K562 (cell line): ENCODE data around the gene MTARC2. TPM values are rescaled to one million over a fixed set of nuclear protein-coding genes. Genes with fewer than 3 reads are reported as not detected.

Experiments
- ATAC-seq: fragments of 200-7000 bp; cut with Tn5 transposase; 3 replicates; pipeline ENCODE4 v1.9.1; 2020; ENCODE audit warnings: moderate library complexity
- BruUV-seq: library from RNA; stranded (reverse); fragments of 400-500 nt; replicated peaks from 2 replicates; lab custom pipeline; 2021; lab: Mats Ljungman, UMichigan
- CTCF ChIA-PET: fragments of 300-600 bp; formaldehyde crosslinking; extraction: SDS; loops from one replicate; lab custom pipeline; 2021; ENCODE audit warnings: low intra/inter-chr PET ratio; lab: Yijun Ruan, JAX
- POLR2A ChIA-PET: fragments of 300-600, 350-650 bp; sonication (Branson Sonifier 250); formaldehyde crosslinking; extraction: SDS; loops from one replicate; lab custom pipeline; 2021; ENCODE audit warnings: antibody characterized with exemption, inconsistent platforms; lab: Yijun Ruan, JAX
- DNase-seq, 4 experiments: peaks; one replicate each; pipeline versions ENCODE4 v3.0.0 to v3.0.0-alpha.2; 2011 to 2018; ENCODE audit warnings: low spot score in 3 of 4, mixed read lengths in 3 of 4; ENCODE audit errors: extremely low read depth in 1 of 4
- FAIRE-seq: peaks from 2 replicates; lab custom pipeline; 2011; peaks lifted over from hg19 to GRCh38; lab: Jason Lieb, UNC
- H2AFZ ChIP-seq: 2 replicates; pipeline ENCODE4 v1.6.0; 2011; ENCODE audit warnings: low read depth, low read length, control low read depth, inconsistent platforms
- H3K27ac ChIP-seq: fragments of 200-600 bp; 3 replicates; pipeline ENCODE4 v1.8.0; 2011; ENCODE audit warnings: low read depth, mild to moderate bottlenecking, control low read depth, inconsistent platforms, low read length, moderate library complexity, mixed read lengths; ENCODE audit errors: extremely low read depth
- H3K27me3 ChIP-seq, 2 experiments: fragments of 300-600 bp in 1 of 2; 2 replicates in 1 of 2; 3 replicates in 1 of 2; pipeline versions ENCODE4 v1.6.0 to v1.8.0; 2011; ENCODE audit warnings: inconsistent platforms in 2 of 2, low read length in 2 of 2, mild to moderate bottlenecking in 1 of 2, mixed read lengths in 1 of 2, moderate library complexity in 1 of 2; ENCODE audit not compliant: control insufficient read depth in 2 of 2, insufficient read depth in 2 of 2
- H3K36me3 ChIP-seq: fragments of 300-600 bp; 3 replicates; pipeline ENCODE4 v1.8.0; 2011; ENCODE audit warnings: mild to moderate bottlenecking, low read length, inconsistent platforms; ENCODE audit not compliant: control insufficient read depth, insufficient read depth
- H3K4me1 ChIP-seq, 2 experiments: fragments of 200-600 bp in 1 of 2; replicated peaks in 1 of 2; 2 replicates in 1 of 2; 3 replicates in 1 of 2; pipeline versions ENCODE4 v1.5.1 to v1.8.0; 2011; ENCODE audit warnings: inconsistent platforms in 2 of 2, low read length in 2 of 2, mild to moderate bottlenecking in 1 of 2, mixed read lengths in 1 of 2, moderate library complexity in 1 of 2; ENCODE audit not compliant: control insufficient read depth in 2 of 2, insufficient read depth in 2 of 2
- H3K4me2 ChIP-seq: 2 replicates; pipeline ENCODE4 v1.6.1; 2011; ENCODE audit warnings: low read length, control low read depth, inconsistent platforms, mixed read lengths; ENCODE audit not compliant: insufficient read depth
- H3K4me3 ChIP-seq: fragments of 200-600 bp; sonication (generic), shearing (Covaris generic); 2 replicates; pipeline ENCODE4 v1.5.1; 2016; ENCODE audit warnings: control low read depth, inconsistent platforms
- H3K79me2 ChIP-seq: fragments of 200-600 bp; 3 replicates; pipeline ENCODE4 v1.8.0; 2011; ENCODE audit warnings: low read length, inconsistent platforms; ENCODE audit not compliant: control insufficient read depth, insufficient read depth
- H3K9ac ChIP-seq, 2 experiments: 2 replicates each; pipeline versions ENCODE4 v1.6.0 to v1.6.1; 2011; ENCODE audit warnings: low read depth in 2 of 2, low read length in 2 of 2, control low read depth in 1 of 2, inconsistent platforms in 1 of 2, mild to moderate bottlenecking in 1 of 2, mixed read lengths in 1 of 2; ENCODE audit not compliant: insufficient read depth in 1 of 2
- H3K9me1 ChIP-seq: one replicate; pipeline ENCODE4 v1.6.0; 2011; ENCODE audit warnings: inconsistent platforms, mild to moderate bottlenecking, low read length, moderate library complexity; ENCODE audit not compliant: control insufficient read depth, insufficient read depth
- H3K9me3 ChIP-seq: replicated peaks from 2 replicates; pipeline ENCODE4 v1.5.1; 2011; ENCODE audit warnings: low read depth, low read length, inconsistent platforms; ENCODE audit not compliant: control insufficient read depth, insufficient read depth
- H4K20me1 ChIP-seq: replicated peaks from 2 replicates; pipeline ENCODE4 v1.6.1; 2011; ENCODE audit warnings: low read length, inconsistent platforms, mixed read lengths; ENCODE audit not compliant: control insufficient read depth, insufficient read depth
- NRF1 ChIP-seq, 2 experiments: fragments of 450-650 bp; IDR thresholded peaks in 1 of 2; conservative IDR thresholded peaks in 1 of 2; 2 replicates each; pipeline ENCODE4 v1.6.1; 2014; ENCODE audit warnings: mild to moderate bottlenecking in 2 of 2
- NUFIP1 ChIP-seq: fragments of 450-650 bp; IDR thresholded peaks from 2 replicates; pipeline ENCODE4 v1.6.1; 2018; ENCODE audit not compliant: partially characterized antibody
- ZNF395 ChIP-seq: fragments of 200-800 bp; sonication (Bioruptor generic); IDR thresholded peaks from 2 replicates; pipeline ENCODE4 v1.6.1; 2017; ENCODE audit warnings: missing genetic modification characterization, missing compliant biosample characterization
- WGBS: fragments of 100-300 bp; shearing (Covaris generic); methylation state at CpG from one replicate; pipeline ENCODE4 v1.1.6; 2016; ENCODE audit warnings: low coverage, mixed read lengths; ENCODE audit not compliant: insufficient coverage; ENCODE audit errors: missing lambda C conversion rate; 5-methylcytosine and 5-hydroxymethylcytosine counted together
- in situ Hi-C: fragments of 300-500 bp; cut with MboI; formaldehyde crosslinking; loops from 4 replicates; pipeline ENCODE4 v1.15.0; 2018; ENCODE audit warnings: inconsistent platforms, mixed read lengths
- intact Hi-C: fragments of 100-400 bp; cut with micrococcal nuclease; formaldehyde crosslinking; loops from 2 replicates; pipeline ENCODE4 v1.14.2; 2022
- polyA plus RNA-seq, 8 experiments: library from polyadenylated mRNA; depleted of rRNA in 4 of 8; stranded (reverse) in 5 of 8; unstranded in 3 of 8; fragments of >200 nt; fragmentation: Nextera tagmentation in 2 of 8; fragmentation: Illumina TruSeq in 1 of 8; extraction: Ambion mirVana in 2 of 8; extraction: Trizol in 1 of 8; gene quantifications; 2 replicates each; pipeline versions ENCODE4 v1.2.1 to v1.2.3, GENCODE V29; 2011 to 2014; ENCODE audit warnings: inconsistent platforms in 1 of 8, missing spikeins in 1 of 8
- total RNA-seq, 7 experiments: library from RNA; depleted of rRNA in 6 of 7; stranded (reverse); fragments of >200 nt in 6 of 7; fragmentation: Illumina TruSeq in 2 of 7; extraction: Trizol in 2 of 7; gene quantifications; 2 replicates each; pipeline versions ENCODE4 v1.2.1 to v1.2.3, GENCODE V29; 2011 to 2021; ENCODE audit warnings: low replicate concordance in 1 of 7

The MTARC2 gene
- total and polyA plus RNA-seq, 9 of the 15 experiments (the other 6 are each of a cell fraction or from before 2014, with no cell fraction given): 0.03 to 0.35 TPM; not detected in 7

GRCh38 chr1:220809704-220810103, 61.6 kb downstream of the MTARC2 start:
- no peak for DNase-seq
- H3K9me3 ChIP-seq: no peaks in the 10 kb centered on the region
- in situ Hi-C loops: loop anchor here (10.0 kb wide), 3 partner anchors 395 to 1645 kb away; no protein-coding TSS in a partner anchor

More at GRCh38 chr1:220809704-220810103, 61.6 kb downstream of the MTARC2 start:
- BruUV-seq: no TSS peak
- Histone ChIP-seq H3K4me1 (peaks cover 2 to 4% of the 10 kb centered on the region in 2 experiments; a peak in 3 of 5 replicates), H3K9ac (no peak overlapping the region), H3K4me2 (no peak overlapping the region), H4K20me1 (0 out of 2 replicates have a peak, but pooled peaks cover 2% of the 10 kb centered on the region), H3K4me3 (no peak overlapping the region), H3K9me1 (no peaks in the 10 kb centered on the region), H3K27ac (no peak overlapping the region), H2AFZ (no peak overlapping the region), H3K79me2 (no peaks in the 10 kb centered on the region), H3K36me3 (no peaks in the 10 kb centered on the region), H3K27me3 (peaks cover 2 to 20% of the 10 kb centered on the region in 2 experiments; a peak in 3 of 5 replicates)
- ATAC-seq (peak; percentile 11; the same call in 1 of the 3 replicates), FAIRE-seq (no peak)
- CTCF ChIA-PET: interaction anchor here (0.5 to 0.8 kb wide), 3 partner anchors 132 to 818 kb away, joined by 3 read pairs; no protein-coding TSS in a partner anchor
- POLR2A ChIA-PET: interaction anchor here (0.7 kb wide), 1 partner anchor 12 kb away, joined by 4 read pairs; no protein-coding TSS in a partner anchor
- WGBS: 11% methylated on average over 8 of the region's 8 CpGs
- intact Hi-C loops: loop anchor here (1.0 to 10.0 kb wide), 5 partner anchors 68 to 1645 kb away; partner anchors contain the start of gene HLX
- TF ChIP-seq NUFIP1 (no peak), NRF1 (conservative IDR thresholded peaks at IDR 0.05 in 1 of 2, IDR thresholded peaks at IDR 0.05 in 1 of 2) (no peak), ZNF395 (CRISPR knock-in tag) (no peak)
